Measurements from ENCODE around the gene GNG2.
"Not testable (repeated sequence)": the region's sequence is repeated elsewhere in the genome, so short reads cannot be mapped to it uniquely, and the experiment has no call there.

Gene GNG2

GRCh38 chr14:51894250-51894649 lies 33.8 kb downstream of the GNG2 start:
- DNase-seq (ENCODE audit: low spot score) = no peak

- no peak for DNase-seq (ENCODE audit: low spot score)
Observed at GRCh38 chr14:51895375-51895774, 35.0 kb downstream of the GNG2 start.

GRCh38 chr14:51897791-51898355 lies 37.5 kb downstream of the GNG2 start:
- DNase-seq (ENCODE audit: low spot score) = no peak

GRCh38 chr14:51901475-51902024 lies 41.1 kb downstream of the GNG2 start:
- DNase-seq (ENCODE audit: low spot score) = no peak

- not testable (repeated sequence) for DNase-seq (ENCODE audit: low spot score)
Observed at GRCh38 chr14:51905656-51906121, 45.3 kb downstream of the GNG2 start.

- no peak for DNase-seq (ENCODE audit: low spot score)
Observed at GRCh38 chr14:51908086-51908485, 47.7 kb downstream of the GNG2 start.

- DNase-seq (ENCODE audit: low spot score) = no peak
Observed at GRCh38 chr14:51912112-51912786, 51.8 kb downstream of the GNG2 start.

- DNase-seq (ENCODE audit: low spot score) = no peak
Observed at GRCh38 chr14:51914310-51914709, 53.9 kb downstream of the GNG2 start.

- DNase-seq (ENCODE audit: low spot score) = no peak
Observed at GRCh38 chr14:51917193-51917592, 56.8 kb downstream of the GNG2 start.

GRCh38 chr14:51921026-51921425 lies 60.6 kb downstream of the GNG2 start:
- no peak for DNase-seq (ENCODE audit: low spot score)

GRCh38 chr14:51922624-51923023 lies 62.2 kb downstream of the GNG2 start:
- DNase-seq (ENCODE audit: low spot score) = no peak

GRCh38 chr14:51924600-51924999 lies 64.2 kb downstream of the GNG2 start:
- DNase-seq (ENCODE audit: low spot score) = no peak

GRCh38 chr14:51925980-51926379 lies 65.6 kb downstream of the GNG2 start:
- DNase-seq (ENCODE audit: low spot score) = no peak

GRCh38 chr14:51926449-51926848 lies 66.0 kb downstream of the GNG2 start:
- no peak for DNase-seq (ENCODE audit: low spot score)

- DNase-seq (ENCODE audit: low spot score) = no peak
Observed at GRCh38 chr14:51928568-51928967, 68.2 kb downstream of the GNG2 start.

GRCh38 chr14:51929166-51929565 lies 68.8 kb downstream of the GNG2 start:
- no peak for DNase-seq (ENCODE audit: low spot score)

- DNase-seq (ENCODE audit: low spot score) = no peak
Observed at GRCh38 chr14:51929910-51930682, 69.7 kb downstream of the GNG2 start.

- DNase-seq (ENCODE audit: low spot score) = no peak
Observed at GRCh38 chr14:51931308-51931707, 70.9 kb downstream of the GNG2 start.

GRCh38 chr14:51933191-51933590 lies 72.8 kb downstream of the GNG2 start:
- DNase-seq (ENCODE audit: low spot score) = no peak

- DNase-seq (ENCODE audit: low spot score) = no peak
Observed at GRCh38 chr14:51938137-51938536, 77.7 kb downstream of the GNG2 start.

- no peak for DNase-seq (ENCODE audit: low spot score)
Observed at GRCh38 chr14:51938821-51939220, 78.4 kb downstream of the GNG2 start.

- no peak for DNase-seq (ENCODE audit: low spot score)
Observed at GRCh38 chr14:51939226-51939625, 78.8 kb downstream of the GNG2 start.

GRCh38 chr14:51939755-51940301 lies 79.4 kb downstream of the GNG2 start:
- no peak for DNase-seq (ENCODE audit: low spot score)

Data from SW480 (cell line).